NT2/D1 (cell line): ENCODE data around the gene SLC30A3.

Experiments used
- SUZ12 ChIP-seq: IDR thresholded peaks from 2 replicates; pipeline ENCODE4 v1.6.1; 2011; ENCODE audit not compliant: insufficient read length, insufficient read depth; ENCODE audit errors: extremely low read depth
- YY1 ChIP-seq: IDR thresholded peaks from 2 replicates; pipeline ENCODE4 v1.6.1; 2011; ENCODE audit not compliant: insufficient read length, insufficient read depth
- ZNF274 ChIP-seq: IDR thresholded peaks from 2 replicates; pipeline ENCODE4 v1.6.1; 2011; ENCODE audit warnings: mild to moderate bottlenecking, low read depth, low read length

DNA sequence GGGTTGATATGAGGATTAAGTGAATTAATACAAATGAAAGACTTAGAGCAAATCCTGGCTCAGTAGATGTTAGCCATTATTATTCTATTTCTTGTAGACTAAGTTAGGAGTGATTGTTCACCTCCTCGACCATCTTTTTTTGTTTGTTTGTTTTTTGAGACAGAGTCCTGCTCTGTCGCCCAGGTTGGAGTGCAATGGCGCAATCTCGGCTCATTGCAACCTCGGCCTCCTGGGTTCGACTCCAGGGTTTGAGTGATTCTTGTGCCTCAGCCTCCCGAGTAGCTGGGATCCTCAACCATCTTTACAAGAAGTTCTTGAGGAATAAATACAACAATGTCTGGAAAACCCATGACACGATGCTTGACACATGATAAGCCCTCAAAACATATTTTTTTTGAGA lies 32.1 kb upstream of the SLC30A3 start:
- TF ChIP-seq ZNF274 (no peak), SUZ12 (no peak), YY1 (no peak)
